ENCODE results near the gene RIOK3.
"Not testable (repeated sequence)": the region's sequence is repeated elsewhere in the genome, so short reads cannot be mapped to it uniquely, and the experiment has no call there.

The RIOK3 gene

GRCh38 chr18:23484561-23485182 lies 31.6 kb downstream of the RIOK3 start:
- no peak for TF ChIP-seq CTCF (conservative IDR thresholded peaks at IDR 0.05; ENCODE audit: low read depth, low read length)
- no peak overlapping the region for H3K4me3 ChIP-seq (ENCODE audit: low read length)
- DNase-seq (ENCODE audit: low read depth): no peak

- no peak overlapping the region for H3K4me3 ChIP-seq (ENCODE audit: low read length)
- TF ChIP-seq CTCF (conservative IDR thresholded peaks at IDR 0.05; ENCODE audit: low read depth, low read length): no peak
- DNase-seq (ENCODE audit: low read depth): no peak
Observed at GRCh38 chr18:23485386-23485785, 32.3 kb downstream of the RIOK3 start.

- TF ChIP-seq CTCF (conservative IDR thresholded peaks at IDR 0.05; ENCODE audit: low read depth, low read length): no peak
- H3K4me3 ChIP-seq (ENCODE audit: low read length): no peak overlapping the region
- DNase-seq (ENCODE audit: low read depth): no peak
Observed at GRCh38 chr18:23487738-23488570, 34.9 kb downstream of the RIOK3 start.

- DNase-seq (ENCODE audit: low read depth); H3K4me3 ChIP-seq (ENCODE audit: low read length): not testable (repeated sequence)
Observed at GRCh38 chr18:23489586-23489985, 36.5 kb downstream of the RIOK3 start.

- no peak for TF ChIP-seq CTCF (conservative IDR thresholded peaks at IDR 0.05; ENCODE audit: low read depth, low read length)
- no peak overlapping the region for H3K4me3 ChIP-seq (ENCODE audit: low read length)
Observed at GRCh38 chr18:23493654-23494053, 40.6 kb downstream of the RIOK3 start.

GRCh38 chr18:23494992-23495391 lies 41.9 kb downstream of the RIOK3 start:
- no peak for DNase-seq (ENCODE audit: low read depth)
- no peak overlapping the region for H3K4me3 ChIP-seq (ENCODE audit: low read length)
- no peak for TF ChIP-seq CTCF (conservative IDR thresholded peaks at IDR 0.05; ENCODE audit: low read depth, low read length)

More at GRCh38 chr18:23493654-23494053, 40.6 kb downstream of the RIOK3 start:
- DNase-seq (ENCODE audit: low read depth): no peak

- TF ChIP-seq CTCF (conservative IDR thresholded peaks at IDR 0.05; ENCODE audit: low read depth, low read length): no peak
- no peak for DNase-seq (ENCODE audit: low read depth)
- no peak overlapping the region for H3K4me3 ChIP-seq (ENCODE audit: low read length)
Observed at GRCh38 chr18:23495723-23496440, 42.8 kb downstream of the RIOK3 start.

Data from retinal pigment epithelial cell (primary cell).